Stomach (tissue), 4 donors: ENCODE results near the gene USP9X.

Experiments
- CTCF ChIP-seq, 7 experiments: fragments of 450-650 bp in 4 of 7; fragments of 200-600 bp in 3 of 7; sonication (generic) in 3 of 7; IDR thresholded peaks; one replicate each; pipeline ENCODE4 v1.5.1; 2016 to 2019; ENCODE audit warnings: antibody characterized with exemption in 7 of 7, control low read depth in 2 of 7, mild to moderate bottlenecking in 1 of 7
- EP300 ChIP-seq: sonication (generic); formaldehyde crosslinking; IDR thresholded peaks from one replicate; pipeline ENCODE4 v1.6.1; 2017; ENCODE audit warnings: antibody characterized with exemption
- POLR2AphosphoS5 ChIP-seq, 3 donors: sonication (generic); formaldehyde crosslinking; IDR thresholded peaks; one replicate each; pipeline ENCODE4 v1.6.1; 2016; ENCODE audit warnings: antibody characterized with exemption in 3 of 3

GRCh38 chrX:41119803-41120202, 34.6 kb downstream of the USP9X start:
- no peak for TF ChIP-seq EP300
- TF ChIP-seq CTCF (IDR thresholded peaks at IDR 0.05), result no peak
- no peak for TF ChIP-seq POLR2AphosphoS5 (IDR thresholded peaks at IDR 0.05)
